Germinal center (tissue), 1 donor: ENCODE results near the gene ANKRD12.
"Not testable (repeated sequence)": the region's sequence is repeated elsewhere in the genome, so short reads cannot be mapped to it uniquely, and the experiment has no call there.

Experiments
- DNase-seq: peaks from one replicate; pipeline ENCODE4 v3.0.0; 2012; ENCODE audit warnings: mixed read lengths, low spot score

Gene ANKRD12

GRCh38 chr18:9146224-9146623 is 9.6 kb downstream of the ANKRD12 start:
- DNase-seq: no peak

GRCh38 chr18:9147440-9148202 is 11.0 kb downstream of the ANKRD12 start:
- DNase-seq: peak; percentile 51

- no peak for DNase-seq
Measured at GRCh38 chr18:9148203-9148552, 11.6 kb downstream of the ANKRD12 start.

DNA sequence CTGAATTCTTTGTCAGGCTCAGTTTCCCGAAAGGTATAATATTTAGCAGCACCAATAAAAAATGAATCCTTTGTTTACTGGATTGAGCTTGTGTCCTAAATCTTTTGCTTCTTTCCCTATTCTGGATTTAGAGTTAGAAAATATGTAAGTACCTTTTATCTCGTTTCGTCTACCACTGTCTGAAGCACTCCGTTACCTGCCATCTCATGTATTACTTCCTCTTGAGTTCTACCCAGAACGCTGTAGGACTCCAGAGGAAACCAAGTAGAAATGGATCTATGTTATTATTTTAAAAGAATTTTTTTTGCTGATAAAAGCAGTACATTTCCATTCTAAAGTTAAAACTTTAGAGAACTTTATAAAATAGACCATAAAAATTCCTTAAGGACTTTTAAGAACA is 13.5 kb downstream of the ANKRD12 start:
- no peak for DNase-seq

DNA sequence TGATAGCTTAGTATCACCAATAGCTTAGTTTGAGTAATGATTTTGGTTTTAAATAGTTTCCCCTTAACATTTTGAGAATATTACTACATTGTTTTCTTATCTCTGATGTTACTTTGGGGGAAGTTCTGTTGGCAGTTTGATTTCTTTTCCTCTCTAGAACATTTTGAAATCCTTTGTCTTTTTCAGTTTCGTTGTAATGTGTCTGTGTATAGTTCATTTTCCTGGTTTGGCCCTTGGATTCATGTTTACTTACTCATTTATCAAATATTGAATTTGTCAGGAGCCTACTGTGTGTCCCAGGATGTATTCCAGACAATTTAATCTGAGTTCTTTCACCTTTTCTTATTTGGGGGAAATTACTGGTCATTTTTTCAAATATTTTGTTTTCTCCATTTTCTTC is 16.7 kb downstream of the ANKRD12 start:
- no peak for DNase-seq

GRCh38 chr18:9156604-9157249 is 20.1 kb downstream of the ANKRD12 start:
- no peak for DNase-seq

GRCh38 chr18:9157806-9158205 is 21.2 kb downstream of the ANKRD12 start:
- no peak for DNase-seq

GRCh38 chr18:9160014-9160413 is 23.4 kb downstream of the ANKRD12 start:
- DNase-seq: no peak

DNA sequence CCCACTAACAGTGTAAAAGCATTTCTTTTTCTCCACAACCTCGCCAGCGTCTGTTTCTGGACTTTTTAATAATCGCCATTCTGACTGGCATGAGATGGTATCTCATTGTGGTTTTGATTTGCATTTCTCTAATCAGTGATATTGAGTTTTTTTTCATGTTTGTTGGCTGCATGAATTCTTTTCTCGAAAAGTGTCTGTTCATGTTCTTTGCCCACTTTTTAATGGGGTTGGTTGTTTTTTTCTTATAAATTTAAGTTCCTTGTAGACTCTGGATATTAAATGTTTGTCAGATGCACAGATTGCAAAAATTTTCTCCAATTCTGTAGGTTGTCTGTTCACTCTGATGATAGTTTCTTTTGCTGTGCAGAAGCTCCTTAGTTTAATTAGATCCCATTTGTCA is 26.1 kb downstream of the ANKRD12 start:
- not testable (repeated sequence) for DNase-seq

DNA sequence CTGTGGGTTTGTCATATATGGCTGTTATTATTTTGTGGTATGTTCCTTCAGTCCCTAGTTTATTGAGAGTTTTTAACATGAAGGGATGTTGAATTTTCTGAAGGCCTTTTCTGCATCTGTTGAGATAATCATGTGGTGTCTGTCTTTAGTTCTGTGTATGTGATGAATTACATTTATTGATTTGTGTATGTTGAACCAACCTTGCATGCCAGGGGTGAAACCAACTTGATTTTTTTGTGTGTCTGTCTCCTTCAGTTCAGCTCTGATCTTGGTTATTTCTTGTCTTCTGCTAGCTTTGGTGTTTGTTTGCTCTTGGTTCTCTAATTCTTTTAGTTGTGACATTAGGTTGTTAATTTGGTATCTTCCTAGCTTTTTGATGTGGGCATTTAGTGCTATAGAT is 27.6 kb downstream of the ANKRD12 start:
- not testable (repeated sequence) for DNase-seq

- not testable (repeated sequence) for DNase-seq
Measured at GRCh38 chr18:9165883-9166282, 29.3 kb downstream of the ANKRD12 start.

DNA sequence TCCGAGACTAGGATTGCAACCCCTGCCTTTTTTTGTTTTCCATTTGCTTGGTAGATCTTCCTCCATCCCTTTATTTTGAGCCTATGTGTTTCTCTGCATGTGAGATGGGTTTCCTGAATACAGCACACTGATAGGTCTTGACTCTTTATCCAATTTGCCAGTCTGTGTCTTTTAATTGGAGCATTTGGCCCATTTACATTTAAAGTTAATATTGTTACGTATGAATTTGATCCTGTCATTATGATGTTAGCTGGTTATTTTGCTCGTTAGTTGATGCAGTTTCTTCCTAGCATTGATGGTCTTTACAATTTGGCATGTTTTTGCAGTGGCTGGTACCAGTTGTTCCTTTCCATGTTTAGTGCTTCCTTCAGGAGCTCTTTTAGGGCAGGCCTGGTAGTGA is 32.9 kb downstream of the ANKRD12 start:
- not testable (repeated sequence) for DNase-seq

DNA sequence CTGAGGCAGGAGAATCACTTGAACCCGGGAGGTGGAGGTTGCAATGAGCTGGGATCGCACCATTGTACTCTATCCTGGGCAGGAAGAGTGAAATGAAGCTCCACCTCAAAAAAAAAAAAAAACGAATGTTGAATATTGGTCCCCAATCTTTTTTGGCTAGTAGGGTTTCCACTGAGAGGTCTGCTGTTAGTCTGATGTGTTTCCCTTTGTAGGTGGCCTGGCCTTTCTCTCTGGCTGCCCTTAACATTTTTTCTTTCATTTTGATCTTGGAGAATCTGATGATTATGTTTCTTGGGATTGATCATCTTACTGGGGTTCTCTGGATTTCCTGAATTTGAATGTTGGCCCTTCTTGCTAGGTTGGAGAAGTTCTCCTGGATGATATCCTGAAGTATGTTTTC is 35.3 kb downstream of the ANKRD12 start:
- DNase-seq: not testable (repeated sequence)

- DNase-seq: no peak
Measured at GRCh38 chr18:9172506-9173127, 36.0 kb downstream of the ANKRD12 start.

DNA sequence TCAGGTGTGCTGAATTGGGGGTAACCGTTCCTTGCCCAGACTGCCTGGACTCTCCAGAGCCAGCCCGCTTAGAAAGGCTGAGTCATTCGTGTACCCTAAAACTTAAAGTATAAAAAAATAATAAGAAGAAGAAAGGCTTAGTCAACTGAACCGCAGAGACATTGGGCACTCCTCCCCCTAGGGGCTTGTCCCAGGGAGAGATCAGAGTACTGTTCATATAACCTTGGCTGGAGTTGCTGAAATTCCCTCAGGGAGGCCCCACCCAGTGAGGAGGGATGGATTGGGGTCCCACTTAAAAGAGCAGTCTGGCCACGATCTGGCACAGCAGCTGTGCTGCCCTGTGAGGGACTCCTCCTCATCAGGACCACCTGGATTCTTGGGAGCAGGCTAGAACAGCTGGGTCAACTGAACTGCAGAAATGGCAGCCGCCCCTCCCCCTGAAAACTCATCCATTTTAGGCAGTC is 37.2 kb downstream of the ANKRD12 start:
- DNase-seq: no peak

DNA sequence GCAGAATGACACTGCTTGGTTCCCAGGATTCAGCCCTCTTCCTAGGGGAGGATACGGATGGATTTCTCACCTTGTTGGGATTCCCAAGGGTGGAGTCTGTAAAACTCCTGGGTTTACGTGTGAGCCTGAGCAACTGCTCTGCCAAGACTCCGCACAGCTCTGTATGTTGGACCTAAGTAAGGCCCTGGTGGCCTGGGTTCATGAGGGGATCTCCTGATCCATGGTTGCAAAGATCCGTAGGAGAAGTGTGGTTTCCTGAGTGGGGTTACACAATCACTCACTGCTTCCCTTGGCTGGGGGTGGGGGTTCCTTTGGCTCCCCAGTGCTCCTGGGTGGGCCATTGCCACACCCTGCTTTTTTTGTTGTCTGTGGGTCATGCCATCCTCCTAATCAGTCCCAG is 37.7 kb downstream of the ANKRD12 start:
- no peak for DNase-seq

DNA sequence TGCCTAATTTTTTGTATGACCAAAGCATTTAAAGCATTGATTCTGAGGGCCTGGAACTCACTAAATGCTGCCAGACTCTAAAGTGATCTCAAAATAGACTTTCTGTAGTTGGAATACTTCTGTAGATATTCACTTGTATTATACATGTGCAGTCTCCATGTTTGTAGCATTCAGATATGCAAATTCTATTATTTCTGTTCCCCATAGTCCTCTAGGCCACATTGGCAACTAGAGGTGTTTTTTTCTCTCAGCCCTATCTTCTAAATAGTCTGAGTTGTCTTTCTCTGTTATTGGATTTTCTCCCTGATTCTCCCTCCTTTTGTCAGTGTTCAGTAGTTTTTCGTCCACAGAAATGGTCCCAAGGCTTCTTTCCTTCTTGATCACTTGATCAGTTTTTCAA is 38.5 kb downstream of the ANKRD12 start:
- peak; percentile 6 for DNase-seq

DNA sequence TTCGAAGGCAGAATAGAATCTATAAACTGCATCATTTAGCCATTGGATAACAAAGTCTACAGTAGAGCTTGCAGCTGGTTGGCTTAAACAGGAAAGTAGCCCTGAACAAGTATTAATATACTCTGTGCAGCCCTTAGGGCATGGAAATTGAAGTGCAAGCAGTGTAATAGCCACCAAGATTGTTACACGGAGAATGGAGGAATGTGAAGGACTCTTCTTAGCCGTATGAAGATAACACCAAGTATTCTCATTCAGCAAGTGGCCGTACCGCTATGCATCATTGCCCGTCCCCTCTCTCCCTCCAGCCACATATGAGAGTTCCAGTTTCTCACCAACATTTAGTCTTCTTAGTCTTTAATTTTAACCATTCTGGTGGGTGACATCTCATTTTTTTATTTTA is 40.5 kb downstream of the ANKRD12 start:
- no peak for DNase-seq

GRCh38 chr18:9177466-9177865 is 40.9 kb downstream of the ANKRD12 start:
- no peak for DNase-seq

GRCh38 chr18:9178557-9178956 is 42.0 kb downstream of the ANKRD12 start:
- DNase-seq: no peak

DNA sequence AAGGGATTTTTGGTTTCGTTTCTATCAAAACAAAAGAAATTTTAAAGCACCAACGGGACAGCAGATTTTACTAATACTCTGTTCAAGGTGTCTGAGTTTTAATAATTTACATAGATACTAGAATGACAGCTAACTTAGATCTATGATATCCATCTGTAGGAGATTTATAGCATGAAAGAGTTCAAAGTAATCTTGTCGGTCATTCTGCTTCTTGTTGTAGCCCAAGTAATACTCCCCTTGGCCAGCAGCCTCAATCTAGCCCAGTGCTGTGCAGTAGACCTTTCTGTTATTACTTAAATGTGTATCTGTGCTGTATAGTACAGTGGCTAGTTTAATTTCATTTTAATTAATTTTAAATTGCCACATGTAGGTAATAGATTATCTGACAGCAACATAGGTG is 44.7 kb downstream of the ANKRD12 start:
- DNase-seq: no peak

DNA sequence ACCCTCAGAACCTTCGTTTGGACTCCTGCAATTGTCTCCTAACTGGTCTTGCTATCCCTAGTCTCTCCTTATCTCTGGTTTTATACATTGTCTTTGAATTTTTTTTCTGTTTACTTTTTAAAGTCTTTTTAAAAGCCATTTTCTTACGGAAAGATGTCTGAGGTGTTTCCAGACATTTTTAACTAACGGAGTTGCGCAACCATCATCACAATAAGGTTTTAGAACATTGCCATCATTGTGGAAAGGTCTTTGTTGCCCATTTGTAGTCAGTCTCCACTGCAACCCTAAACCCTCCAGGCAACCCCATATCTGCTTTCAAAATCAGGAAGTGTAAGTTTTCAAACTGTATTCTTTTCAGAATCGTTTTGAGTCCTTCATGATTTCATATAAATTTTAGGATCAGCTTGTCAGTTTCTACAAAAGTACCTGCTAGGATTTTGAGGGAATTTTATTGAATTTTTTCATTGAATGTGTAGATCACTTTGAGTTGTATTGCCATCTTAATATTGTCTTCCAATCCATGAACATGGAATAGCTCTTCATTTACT is 46.3 kb downstream of the ANKRD12 start:
- no peak for DNase-seq

GRCh38 chr18:9184998-9185613 is 48.5 kb downstream of the ANKRD12 start:
- no peak for DNase-seq
